Measurements from ENCODE around the gene DENND1A.

DNA sequence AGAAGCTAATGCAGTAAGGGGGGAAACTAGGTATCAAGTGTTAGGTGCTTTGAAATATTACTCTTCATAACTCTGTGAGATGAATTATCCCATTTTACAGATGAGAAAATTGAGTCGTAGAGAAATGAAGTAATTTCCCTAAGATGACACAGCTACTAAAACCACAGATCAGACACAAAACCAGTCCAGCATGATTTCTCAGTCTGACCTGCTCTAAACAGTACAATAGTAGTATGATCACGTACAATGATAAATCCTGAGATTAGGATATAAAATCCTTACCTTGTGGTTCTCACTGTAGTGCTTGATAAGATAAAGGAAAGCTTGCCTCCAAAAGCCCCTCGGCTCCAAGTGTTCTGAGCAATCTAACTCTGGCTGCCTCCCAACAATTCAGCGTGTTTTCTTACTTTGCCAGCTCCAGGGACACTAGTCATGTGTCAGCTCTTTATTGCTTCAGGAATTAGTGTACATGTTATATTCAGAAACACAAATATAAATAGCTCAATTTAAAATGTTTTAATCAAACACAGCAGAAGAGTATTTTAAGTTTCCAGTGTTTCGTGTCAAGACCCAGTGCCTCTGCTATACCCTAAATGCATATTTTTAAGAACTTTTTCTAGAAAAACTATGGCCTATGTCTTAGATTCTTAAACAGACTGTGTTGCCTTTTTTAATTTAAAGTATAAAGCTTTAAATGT is 243.6 kb downstream of the DENND1A start:
- TF ChIP-seq, protein P1, sequence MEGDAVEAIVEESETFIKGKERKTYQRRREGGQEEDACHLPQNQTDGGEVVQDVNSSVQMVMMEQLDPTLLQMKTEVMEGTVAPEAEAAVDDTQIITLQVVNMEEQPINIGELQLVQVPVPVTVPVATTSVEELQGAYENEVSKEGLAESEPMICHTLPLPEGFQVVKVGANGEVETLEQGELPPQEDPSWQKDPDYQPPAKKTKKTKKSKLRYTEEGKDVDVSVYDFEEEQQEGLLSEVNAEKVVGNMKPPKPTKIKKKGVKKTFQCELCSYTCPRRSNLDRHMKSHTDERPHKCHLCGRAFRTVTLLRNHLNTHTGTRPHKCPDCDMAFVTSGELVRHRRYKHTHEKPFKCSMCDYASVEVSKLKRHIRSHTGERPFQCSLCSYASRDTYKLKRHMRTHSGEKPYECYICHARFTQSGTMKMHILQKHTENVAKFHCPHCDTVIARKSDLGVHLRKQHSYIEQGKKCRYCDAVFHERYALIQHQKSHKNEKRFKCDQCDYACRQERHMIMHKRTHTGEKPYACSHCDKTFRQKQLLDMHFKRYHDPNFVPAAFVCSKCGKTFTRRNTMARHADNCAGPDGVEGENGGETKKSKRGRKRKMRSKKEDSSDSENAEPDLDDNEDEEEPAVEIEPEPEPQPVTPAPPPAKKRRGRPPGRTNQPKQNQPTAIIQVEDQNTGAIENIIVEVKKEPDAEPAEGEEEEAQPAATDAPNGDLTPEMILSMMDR (IDR thresholded peaks at IDR 0.05) = no peak
- no peak for TF ChIP-seq POLR2AphosphoS5 (IDR thresholded peaks at IDR 0.05)
- no peak for TF ChIP-seq POLR2A (IDR thresholded peaks at IDR 0.05)
- TF ChIP-seq EP300 (IDR thresholded peaks at IDR 0.05) = no peak
